Tibial artery (tissue), 4 donors: ENCODE measurements around the gene SLC13A4.
A peak's percentile ranks its signal among the peaks of the same experiment; 100 is the strongest.

Experiments used
- DNase-seq, 2 donors: peaks; one replicate each; pipeline ENCODE4 v3.0.0-alpha.2; 2019
- H3K27ac ChIP-seq, 2 donors: fragments of 200-600 bp; sonication (generic) in 1 of 2; 1 replicate in 1 of 2; 2 replicates in 1 of 2; pipeline ENCODE4 v1.5.1; 2018 to 2019; ENCODE audit warnings: mild to moderate bottlenecking in 1 of 2
- H3K27me3 ChIP-seq, 2 donors: fragments of 200-600 bp; sonication (generic) in 1 of 2; one replicate each; pipeline versions ENCODE4 v1.5.1 to v1.6.0; 2016 to 2019
- H3K36me3 ChIP-seq, 3 donors: fragments of 200-600 bp; sonication (generic) in 2 of 3; one replicate each; pipeline ENCODE4 v1.5.1; 2016 to 2019; ENCODE audit warnings: mild to moderate bottlenecking in 2 of 3
- H3K4me1 ChIP-seq, 4 donors: fragments of 200-600 bp; sonication (generic) in 2 of 4; 1 replicate in 3 of 4; 2 replicates in 1 of 4; pipeline ENCODE4 v1.5.1; 2016 to 2019
- H3K4me3 ChIP-seq, 2 donors: fragments of 200-600 bp; sonication (generic) in 1 of 2; 1 replicate in 1 of 2; 2 replicates in 1 of 2; pipeline ENCODE4 v1.5.1; 2018 to 2019; ENCODE audit warnings: mild to moderate bottlenecking in 2 of 2
- H3K9me3 ChIP-seq, 3 donors: fragments of 200-600 bp; sonication (generic) in 1 of 3; one replicate each; pipeline ENCODE4 v1.5.1; 2016 to 2019
- CTCF ChIP-seq, 2 experiments: fragments of 200-600 bp in 1 of 2; fragments of 450-650 bp in 1 of 2; IDR thresholded peaks; one replicate each; pipeline ENCODE4 v1.5.1; 2017 to 2019; ENCODE audit warnings: antibody characterized with exemption in 2 of 2, mild to moderate bottlenecking in 1 of 2, moderate library complexity in 1 of 2
- intact Hi-C: fragments of 100-400 bp; cut with DNase I; formaldehyde crosslinking; loops from one replicate; pipeline ENCODE4 v1.15.0; 2023; ENCODE audit warnings: low total_unique reads

Gene SLC13A4

GRCh38 chr7:135753616-135754413 lies 25.8 kb upstream of the SLC13A4 start:
- Histone ChIP-seq H3K4me1 (peaks cover 0 to 46% (median 18%) of the 10 kb centered on the region in 4 donors), H3K9me3 (no peaks in the 10 kb centered on the region), H3K36me3 (no peaks in the 10 kb centered on the region), H3K27ac (no peak overlapping the region), H3K4me3 (no peak overlapping the region), H3K27me3 (no peaks in the 10 kb centered on the region)
- DNase-seq, result no peak
- no peak for TF ChIP-seq CTCF (IDR thresholded peaks at IDR 0.05)
- intact Hi-C loops, result no loop called here

GRCh38 chr7:135748770-135749169 lies 20.8 kb upstream of the SLC13A4 start, which contains the start of gene FAM180A:
TSS of gene FAM180A (minus strand) at chr7:135748813. CDS start at chr7:135748580, 233 bp downstream.
- no peak for TF ChIP-seq CTCF (IDR thresholded peaks at IDR 0.05)
- no peaks in the 10 kb centered on the region for H3K27me3 ChIP-seq
- DNase-seq, result peak; percentile 81 to 90
- H3K27ac ChIP-seq, result peak within 1 kb of the TSS; percentile 80 to 87
- intact Hi-C loops, result no loop called here
- no peaks in the 10 kb centered on the region for H3K9me3 ChIP-seq
- H3K4me3 ChIP-seq, result peak within 1 kb of the TSS; percentile 47 to 50
- peaks cover 0 to 57% (median 43%) of the 10 kb centered on the region in 4 donors for H3K4me1 ChIP-seq
- H3K36me3 ChIP-seq, result no peaks in the 10 kb centered on the region

- Histone ChIP-seq H3K27me3 (no peaks in the 10 kb centered on the region), H3K4me3 (peak overlapping the region; percentile 47 to 50), H3K27ac (peak overlapping the region; percentile 80 to 87), H3K9me3 (no peaks in the 10 kb centered on the region), H3K4me1 (peaks cover 0 to 71% (median 47%) of the 10 kb centered on the region in 4 donors), H3K36me3 (no peaks in the 10 kb centered on the region)
- no peak for TF ChIP-seq CTCF (IDR thresholded peaks at IDR 0.05)
- intact Hi-C loops, result no loop called here
- DNase-seq, result no peak
Measured at GRCh38 chr7:135747366-135747765, 19.4 kb upstream of the SLC13A4 start.

GRCh38 chr7:135745703-135746312 lies 17.8 kb upstream of the SLC13A4 start:
- peak overlapping the region; percentile 47 to 50 for H3K4me3 ChIP-seq
- H3K4me1 ChIP-seq, result peaks cover 0 to 81% (median 47%) of the 10 kb centered on the region in 4 donors
- DNase-seq, result peak; percentile 86 to 90

More at GRCh38 chr7:135745703-135746312, 17.8 kb upstream of the SLC13A4 start:
- Histone ChIP-seq H3K36me3 (no peaks in the 10 kb centered on the region), H3K9me3 (no peaks in the 10 kb centered on the region), H3K27ac (peak overlapping the region; percentile 80 to 87), H3K27me3 (no peaks in the 10 kb centered on the region)
- intact Hi-C loops, result no loop called here
- TF ChIP-seq CTCF (IDR thresholded peaks at IDR 0.05), result no peak
